DND-41 (cell line): ENCODE measurements around the gene C1GALT1C1.

ENCODE experiments used
- CTCF ChIP-seq: IDR thresholded peaks from 2 replicates; pipeline ENCODE4 v1.5.1; 2012; ENCODE audit warnings: borderline replicate concordance, low read length, moderate library complexity, mild to moderate bottlenecking; ENCODE audit not compliant: poor library complexity, severe bottlenecking; ENCODE audit errors: extremely low read depth
- EZH2 ChIP-seq: IDR thresholded peaks from 3 replicates; pipeline ENCODE4 v1.6.1; 2012; ENCODE audit warnings: borderline replicate concordance, low read depth, mild to moderate bottlenecking, moderate library complexity, low read length, inconsistent platforms; ENCODE audit not compliant: severe bottlenecking

GRCh38 chrX:120638619-120639018 is 8.8 kb upstream of the C1GALT1C1 start:
- TF ChIP-seq CTCF (no peak), EZH2 (no peak)
